GM21360 (cell line): ENCODE data around the gene PRKAR1B.
"Not testable (repeated sequence)": the region's sequence is repeated elsewhere in the genome, so short reads cannot be mapped to it uniquely, and the experiment has no call there.

ENCODE experiments used
- ATAC-seq: cut with Tn5 transposase; IDR thresholded peaks from one replicate; pipeline ENCODE4 v1.9.1; 2021; ENCODE audit warnings: mild to moderate bottlenecking, moderate library complexity; ENCODE audit not compliant: unreplicated experiment

PRKAR1B gene

DNA sequence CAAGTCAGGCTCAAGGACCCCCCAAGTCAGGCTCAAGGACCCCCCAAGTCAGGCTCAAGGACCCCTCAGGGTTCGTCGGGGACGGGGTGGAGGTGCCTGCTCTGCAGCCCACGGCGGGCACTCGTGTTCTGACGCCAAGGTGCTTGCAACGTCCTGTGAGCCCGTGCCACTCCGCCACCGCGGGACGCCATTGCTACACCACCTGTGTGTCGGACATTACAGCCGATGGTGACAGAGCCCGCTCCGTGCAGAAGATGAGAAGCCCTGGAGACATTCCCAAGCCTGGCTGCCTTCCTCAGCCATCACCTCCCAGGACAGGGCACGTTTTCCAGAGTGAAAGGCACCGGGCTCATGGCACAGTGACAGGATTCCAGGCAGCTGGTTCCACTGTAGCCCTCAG is 98.3 kb downstream of the PRKAR1B start:
- ATAC-seq = no peak

DNA sequence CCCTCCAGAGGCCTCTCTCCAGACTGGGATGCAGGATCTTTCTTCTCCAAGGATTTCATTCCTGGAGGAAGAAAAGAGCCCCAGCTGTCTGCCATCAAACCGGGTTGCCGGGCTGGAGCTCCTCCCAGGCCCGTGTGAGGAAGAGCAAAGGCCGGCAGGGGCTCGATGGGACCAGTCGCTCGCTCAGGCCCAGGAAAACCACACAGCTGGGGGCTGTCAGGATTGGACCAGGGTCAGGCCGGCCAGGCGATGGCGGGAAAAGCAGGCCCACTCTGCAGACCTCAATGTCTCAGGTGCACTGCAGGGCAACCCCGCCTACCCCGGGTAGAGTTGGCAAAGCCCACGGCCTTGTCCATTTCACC is 98.7 kb downstream of the PRKAR1B start:
- no peak for ATAC-seq

DNA sequence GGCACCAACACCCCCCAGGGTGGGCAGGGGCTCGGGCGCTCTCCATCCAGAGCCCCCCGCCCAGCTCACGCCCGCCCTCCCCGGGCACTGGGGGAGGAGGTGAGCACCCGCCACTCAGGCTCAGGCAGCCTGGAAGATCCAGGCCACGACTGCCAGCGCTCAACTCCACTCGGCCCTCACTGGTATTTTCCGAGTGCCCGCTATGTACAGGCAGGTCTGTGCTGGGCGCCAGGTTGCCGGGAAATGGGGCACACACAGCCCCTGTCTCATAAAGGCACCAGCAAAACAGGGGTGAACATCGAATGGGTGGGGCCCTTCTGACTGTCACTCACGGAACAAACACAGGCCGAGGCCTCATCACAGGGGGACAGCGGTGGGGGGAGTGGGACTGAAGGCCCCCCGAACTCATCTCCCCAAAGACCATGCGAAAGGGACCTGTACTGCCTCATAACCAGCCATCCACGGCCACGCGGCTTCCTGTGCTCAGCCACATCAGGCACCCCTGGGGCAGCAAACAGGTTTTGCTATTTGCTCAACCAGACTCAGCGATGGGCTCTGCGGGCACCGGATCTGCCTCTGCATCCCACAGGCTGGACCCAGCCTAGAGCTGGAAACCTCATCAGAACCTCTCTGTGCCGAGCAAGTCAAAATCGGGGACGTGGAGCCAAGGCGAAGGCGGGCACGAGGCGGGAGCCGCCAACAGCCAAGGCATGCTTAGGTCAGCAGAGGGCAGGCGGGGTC is 99.2 kb downstream of the PRKAR1B start:
- ATAC-seq = no peak

DNA sequence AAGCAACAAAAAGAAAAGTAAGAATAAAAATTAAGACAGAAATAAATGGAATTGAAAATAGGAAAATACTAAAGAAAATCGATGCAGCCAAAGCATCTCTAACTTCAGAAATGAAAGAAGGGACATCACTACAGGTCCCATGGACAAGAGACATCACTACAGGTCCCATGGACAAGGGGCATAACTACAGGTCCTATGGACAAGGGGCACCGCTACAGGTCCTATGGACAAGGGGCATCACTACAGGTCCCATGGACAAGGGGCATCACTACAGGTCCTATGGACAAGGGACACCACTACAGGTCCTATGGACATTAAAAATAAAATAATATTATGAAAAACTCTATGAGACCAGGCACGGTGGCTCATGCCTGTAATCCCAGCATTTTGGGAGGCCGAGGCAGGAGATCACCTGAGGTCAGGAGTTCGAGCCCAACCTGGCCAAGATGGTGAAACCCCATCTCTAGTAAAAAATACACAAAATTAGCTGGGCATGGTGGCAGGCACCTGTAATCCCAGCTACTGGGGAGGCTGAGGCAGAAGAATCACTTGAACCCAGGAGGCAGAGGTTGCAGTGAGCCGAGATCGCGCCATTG is 101.6 kb downstream of the PRKAR1B start:
- ATAC-seq = no peak

DNA sequence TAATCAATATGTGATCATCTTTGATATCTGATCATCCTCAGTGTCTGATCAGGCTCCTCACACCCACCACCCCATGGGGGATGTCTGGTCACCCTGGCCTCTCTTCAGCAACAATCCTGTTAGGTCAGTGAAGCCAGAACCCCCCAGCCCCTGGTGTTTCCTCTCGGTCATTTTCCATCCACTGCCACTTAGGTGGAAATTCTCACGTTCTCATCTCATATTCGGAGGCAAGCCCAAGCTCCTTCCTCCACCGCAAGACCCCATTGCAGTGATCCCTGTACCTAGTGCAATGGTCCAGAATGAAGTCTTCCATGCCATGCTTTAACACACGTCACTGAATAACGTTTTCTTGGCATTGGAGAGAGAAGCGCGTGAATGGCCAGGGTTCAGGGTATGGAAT is 103.6 kb downstream of the PRKAR1B start:
- ATAC-seq = no peak

DNA sequence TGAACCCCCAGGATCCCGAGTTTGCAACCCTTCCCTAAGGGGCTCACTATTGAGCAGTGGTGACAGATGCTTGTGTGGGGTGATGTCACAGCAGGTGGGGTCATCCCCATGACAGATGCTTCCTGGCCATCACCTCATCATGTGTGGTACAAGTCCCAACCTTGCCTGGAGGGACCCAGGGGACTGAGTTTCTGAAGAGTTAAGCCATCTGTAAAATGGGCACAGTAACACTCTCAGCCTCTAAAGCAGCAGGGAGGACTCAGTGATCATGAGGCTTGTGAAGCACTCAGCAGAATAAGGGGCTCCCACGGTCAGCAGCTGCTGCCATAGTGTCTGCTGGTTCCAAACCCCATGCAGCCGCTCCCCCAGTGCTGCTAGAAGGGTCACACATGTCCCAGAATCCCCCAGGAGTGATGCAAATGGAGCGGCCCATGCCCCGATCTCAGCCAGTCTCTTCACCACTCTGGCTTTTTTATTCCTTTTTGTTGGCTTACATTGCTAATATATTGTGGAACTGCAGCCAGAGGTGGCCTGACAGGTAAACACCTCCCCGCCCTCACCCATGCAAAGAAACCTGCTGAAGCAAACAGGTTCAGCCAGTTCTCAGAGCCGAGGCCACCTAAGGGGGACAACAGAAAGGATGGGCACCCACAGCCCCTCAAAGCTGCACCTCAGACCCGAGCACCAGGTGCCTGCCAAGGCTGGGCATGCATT is 105.4 kb downstream of the PRKAR1B start:
- no peak for ATAC-seq

DNA sequence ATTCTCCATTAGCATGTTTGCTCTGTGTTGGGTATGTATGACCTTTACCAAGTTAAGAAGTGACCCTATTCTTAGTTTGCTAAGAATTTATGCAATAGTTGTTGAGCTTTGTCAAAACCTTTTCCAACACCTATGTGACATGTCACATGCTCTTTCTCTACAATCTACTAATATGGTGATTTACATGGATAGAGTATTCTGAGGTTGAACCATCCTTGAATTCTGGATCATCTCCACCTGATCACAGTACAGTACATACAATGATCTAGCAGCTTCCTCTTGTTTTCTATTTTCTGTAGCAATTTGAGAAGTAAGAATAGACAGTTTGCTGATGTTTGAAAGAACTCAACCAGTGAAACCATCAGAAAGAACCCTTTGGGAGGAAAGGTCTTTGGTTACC is 106.2 kb downstream of the PRKAR1B start:
- no peak for ATAC-seq

DNA sequence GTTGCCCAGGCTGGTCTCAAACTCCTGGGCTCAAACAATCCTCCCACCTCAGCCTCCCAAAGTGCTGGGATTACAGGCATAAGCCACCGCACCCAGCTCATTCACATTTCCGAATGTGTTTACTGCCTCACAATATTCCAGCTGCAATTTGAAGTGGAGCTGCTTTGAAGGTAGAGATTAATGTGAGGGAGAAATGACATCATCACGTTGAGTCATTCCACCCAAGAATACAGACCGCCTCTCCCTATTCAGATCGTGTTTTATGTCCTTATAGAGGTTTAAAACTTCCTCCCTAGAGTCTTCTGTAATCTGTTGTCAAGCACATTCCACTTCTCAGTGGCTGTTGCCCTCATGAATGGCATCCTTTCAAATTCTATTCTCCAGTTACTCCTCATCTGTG is 107.0 kb downstream of the PRKAR1B start:
- no peak for ATAC-seq

DNA sequence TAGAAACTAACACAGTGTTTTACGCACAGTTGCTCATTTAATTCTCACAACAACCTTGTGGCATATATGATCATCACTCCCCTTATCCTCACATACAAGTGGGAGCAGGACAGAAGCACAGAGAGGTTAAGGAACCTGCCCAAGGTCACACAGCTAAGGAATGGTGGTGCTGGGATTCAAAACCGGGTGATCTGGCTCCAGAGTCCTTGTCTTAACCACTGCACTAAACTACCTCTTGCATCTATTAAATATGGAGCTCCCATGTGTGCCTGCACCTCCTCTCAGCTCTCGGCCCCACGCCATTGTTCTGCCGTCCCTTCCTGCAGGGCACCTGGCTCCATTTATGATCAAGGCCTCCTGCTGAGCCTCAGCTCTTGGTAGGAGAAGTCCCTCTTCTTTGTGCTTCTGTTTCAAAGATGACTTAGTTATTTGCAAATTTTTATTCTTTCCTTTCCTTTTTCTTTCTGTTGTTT is 107.7 kb downstream of the PRKAR1B start:
- ATAC-seq = no peak

DNA sequence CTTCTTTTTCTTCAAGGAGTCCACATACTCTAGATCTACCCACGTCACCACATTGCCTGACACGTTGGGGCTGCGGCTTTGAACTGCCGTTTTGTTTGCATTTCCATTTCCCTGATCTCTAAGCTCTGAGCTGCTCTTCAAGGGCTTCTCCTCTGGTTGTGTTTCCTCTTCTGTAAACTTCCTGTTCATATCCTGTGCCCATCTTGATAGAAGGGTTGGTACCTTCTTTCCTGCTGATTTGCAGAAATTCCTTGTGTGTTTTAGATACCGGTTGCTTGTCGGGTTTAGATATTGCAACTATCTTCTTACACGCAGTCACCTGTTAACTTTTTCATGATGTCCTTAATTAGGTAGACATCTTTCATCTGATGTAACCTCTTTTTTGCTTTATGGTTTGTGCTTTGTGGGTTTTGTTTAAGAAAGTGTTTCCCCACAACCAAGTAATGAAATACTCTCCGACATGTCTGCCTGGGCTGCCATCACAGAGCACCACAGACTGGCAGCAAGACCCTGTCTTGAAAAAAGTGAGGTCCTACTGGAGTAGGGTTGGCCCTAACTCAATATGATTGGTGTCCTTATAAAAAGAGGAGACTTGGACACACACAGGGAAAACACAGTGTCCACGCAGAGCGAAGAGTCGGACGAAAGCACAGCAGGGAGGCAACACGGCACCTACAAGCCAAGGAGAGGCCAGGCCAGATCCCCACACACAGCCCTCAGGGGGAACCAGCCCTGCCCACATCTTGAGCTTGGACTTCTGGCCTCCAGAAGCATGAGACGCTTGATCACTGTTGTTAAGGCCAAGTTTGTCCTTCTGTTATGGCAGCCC is 108.3 kb downstream of the PRKAR1B start:
- no peak for ATAC-seq

DNA sequence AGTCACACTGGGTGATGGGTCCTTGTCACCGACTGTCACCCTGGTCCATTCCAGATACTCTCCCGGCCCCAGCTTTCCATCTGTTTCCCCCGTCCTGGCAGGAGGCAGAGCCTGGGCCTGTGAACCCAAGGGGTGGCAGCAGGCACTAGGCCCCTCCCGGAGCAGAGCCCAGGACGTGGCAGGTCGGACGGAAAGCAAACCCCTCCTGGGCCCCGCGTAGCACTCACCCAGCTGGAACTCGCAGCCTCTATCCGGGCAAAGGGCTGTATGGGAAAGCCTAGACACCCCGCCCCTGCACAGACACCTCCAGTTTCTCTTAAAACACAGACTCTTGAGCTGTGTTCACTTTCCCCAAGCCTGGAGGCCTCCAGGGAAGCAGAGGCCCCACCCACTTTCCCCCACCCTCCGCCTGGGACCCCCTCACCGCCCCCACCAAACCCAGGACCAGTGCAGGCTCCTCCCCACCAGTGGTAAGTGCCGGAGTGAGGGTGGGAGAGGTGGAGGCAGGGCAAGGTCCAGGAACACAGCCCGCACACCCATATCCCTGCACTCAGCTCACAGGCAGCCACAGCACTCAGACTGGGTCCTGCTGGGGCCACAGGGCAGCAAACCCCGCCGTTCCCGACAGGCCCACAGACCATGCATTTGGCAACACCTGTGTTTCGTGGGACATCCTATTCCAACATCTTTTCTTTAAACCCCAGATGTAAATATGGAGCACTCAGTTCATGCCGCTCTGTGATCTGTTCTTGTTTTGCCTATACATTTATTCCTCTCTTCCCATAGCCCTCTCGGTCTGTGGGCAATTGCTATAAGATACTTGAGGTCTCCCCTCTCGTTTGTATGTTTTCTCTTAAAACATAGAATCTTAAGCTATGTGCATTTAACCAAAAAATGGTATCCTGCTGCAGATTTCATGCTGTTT is 109.2 kb downstream of the PRKAR1B start:
- ATAC-seq = no peak

DNA sequence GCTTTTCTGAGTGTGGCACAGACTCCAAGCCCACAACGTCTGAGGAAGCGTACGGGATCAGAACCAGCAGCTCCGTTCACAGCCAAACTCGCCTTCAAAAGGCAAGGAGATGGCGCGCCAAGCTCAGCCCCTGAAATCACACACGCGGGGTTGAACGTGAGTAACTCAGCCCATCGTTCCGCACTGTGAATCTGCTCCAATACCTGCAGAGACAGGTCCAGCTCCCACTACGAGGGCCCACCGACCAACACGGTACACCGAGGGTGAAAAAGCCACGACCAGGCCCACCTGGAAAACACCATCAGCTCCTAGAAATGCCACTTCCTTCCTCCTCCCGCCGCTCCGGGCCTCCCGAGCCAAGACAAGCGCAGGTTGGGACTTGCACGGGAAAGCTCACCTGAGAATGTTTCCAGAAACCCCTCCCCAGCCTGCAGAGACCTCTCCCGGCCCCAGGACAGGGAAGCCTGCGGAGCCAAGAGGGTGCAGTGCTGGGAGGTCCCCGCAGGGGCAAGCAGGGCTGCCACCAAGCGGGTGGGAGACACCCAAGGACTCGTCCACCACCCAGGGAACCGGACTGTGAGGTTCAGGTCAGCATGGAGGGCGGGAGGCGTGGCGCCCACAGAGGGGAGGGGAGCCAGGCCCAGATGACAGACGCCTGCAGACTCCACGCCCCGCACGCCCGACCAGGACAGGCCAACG is 113.5 kb downstream of the PRKAR1B start:
- ATAC-seq = no peak

DNA sequence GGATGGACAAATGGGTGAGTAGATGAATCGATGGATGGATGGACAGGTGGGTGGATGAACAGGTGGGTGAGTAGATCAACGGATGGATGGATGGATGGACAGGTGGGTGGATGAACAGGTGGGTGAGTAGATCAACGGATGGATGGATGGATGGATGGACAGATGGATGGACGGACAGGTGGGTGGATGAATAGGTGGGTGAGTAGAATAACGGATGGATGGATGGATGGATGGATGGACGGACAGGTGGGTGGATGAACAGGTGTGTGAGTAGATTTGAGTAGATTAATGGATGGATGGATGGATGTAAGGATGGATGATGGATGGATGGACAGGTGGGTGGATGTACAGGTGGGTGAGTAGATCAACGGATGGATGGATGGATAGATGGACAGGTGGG is 115.2 kb downstream of the PRKAR1B start:
- not testable (repeated sequence) for ATAC-seq

DNA sequence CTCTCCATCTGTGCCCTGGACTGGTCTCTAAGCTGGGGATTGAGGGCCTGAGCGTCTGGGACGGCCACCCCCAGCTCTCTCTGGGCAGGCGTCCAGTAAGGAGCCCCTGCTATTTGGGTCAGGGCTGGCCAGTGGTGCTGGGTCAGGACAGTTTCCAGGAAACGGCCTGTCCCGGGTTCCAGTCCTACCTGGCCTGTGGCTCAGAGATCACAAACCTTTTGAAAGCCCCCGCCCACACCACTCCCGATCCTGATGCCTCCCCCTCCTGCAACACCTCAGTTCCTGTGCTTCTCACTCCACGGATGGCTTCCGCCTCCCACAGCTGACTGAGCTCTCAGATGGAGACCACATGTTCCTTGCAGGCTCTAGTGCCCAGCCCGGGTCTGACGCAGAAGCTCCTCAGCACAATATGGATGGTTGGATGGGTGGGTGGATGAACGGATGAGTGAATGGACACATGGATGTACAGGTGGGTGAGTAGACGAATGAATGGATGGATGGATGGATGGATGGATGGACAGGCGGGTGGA is 115.7 kb downstream of the PRKAR1B start:
- ATAC-seq = no peak

DNA sequence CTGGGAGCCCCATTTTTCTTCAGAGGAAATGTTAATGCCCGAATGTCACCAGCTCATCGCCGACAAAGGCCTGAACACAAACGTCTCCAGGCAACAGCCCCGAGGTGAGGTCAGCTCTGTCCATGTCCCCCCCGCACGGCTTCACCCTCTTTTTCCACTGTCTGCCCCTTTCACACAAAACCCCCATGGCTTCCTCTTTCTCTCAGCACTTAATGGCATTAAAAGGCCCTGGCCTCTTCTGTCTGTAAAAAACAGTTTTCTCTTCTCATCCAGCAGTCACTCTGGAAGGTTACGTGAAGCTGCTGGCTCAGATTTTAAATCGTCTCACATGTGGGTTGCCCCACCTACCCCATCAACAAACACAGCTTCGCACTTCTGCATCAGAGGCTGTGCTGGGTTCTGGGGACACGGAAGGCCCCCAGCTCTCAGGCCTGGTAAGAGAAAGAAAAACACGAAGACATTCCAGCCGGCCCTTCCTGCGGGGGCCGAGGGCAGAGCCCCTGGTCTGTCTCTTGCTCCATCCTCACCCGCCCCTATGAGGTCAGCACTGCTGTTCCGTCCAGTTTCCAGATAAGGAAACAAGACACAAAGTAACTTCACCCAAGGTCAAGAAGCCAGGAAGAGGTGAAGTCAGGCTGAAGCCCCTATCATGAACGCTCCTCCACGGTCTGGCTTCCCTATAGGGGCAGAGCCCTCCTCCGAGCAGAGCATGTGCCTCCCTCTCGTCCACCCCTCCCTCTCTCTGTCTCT is 116.4 kb downstream of the PRKAR1B start:
- no peak for ATAC-seq

DNA sequence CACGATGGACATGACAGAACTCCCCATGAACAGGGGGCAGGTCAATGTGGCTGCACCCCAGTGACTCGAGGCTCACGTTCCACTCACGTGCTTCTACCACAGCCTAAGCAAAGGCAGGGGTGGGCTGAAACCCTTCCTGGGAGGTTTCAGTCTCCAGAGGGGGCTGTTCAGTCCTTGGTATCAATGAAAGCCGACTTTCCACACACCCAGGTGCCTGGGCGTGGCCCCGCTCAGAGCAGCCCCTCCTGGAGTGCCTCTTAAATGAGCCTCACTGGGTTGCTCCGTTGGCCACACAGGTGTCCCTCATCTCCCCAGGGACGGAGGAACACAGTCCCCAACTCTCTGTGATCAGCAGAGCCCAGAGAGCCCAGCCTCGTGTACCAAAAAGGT is 116.9 kb downstream of the PRKAR1B start:
- ATAC-seq = no peak

DNA sequence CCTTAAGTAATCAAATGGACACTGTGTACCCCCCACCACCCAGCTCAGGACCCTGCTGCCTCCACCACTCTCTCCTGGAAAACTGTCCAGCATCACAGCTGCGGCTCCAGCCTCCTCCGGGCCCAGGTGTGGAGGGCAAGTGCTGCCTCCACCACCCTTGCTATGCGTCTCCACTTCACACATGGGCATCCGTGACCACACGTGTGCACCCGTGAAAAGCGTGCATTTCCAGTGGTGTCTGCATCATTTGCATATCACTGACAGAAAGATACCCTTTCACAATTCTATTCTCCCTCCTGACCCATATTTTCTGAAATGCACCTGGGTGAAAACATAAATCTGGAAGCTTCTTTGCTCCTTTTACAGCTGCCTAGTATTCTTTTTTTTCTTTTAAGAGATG is 117.7 kb downstream of the PRKAR1B start:
- no peak for ATAC-seq

DNA sequence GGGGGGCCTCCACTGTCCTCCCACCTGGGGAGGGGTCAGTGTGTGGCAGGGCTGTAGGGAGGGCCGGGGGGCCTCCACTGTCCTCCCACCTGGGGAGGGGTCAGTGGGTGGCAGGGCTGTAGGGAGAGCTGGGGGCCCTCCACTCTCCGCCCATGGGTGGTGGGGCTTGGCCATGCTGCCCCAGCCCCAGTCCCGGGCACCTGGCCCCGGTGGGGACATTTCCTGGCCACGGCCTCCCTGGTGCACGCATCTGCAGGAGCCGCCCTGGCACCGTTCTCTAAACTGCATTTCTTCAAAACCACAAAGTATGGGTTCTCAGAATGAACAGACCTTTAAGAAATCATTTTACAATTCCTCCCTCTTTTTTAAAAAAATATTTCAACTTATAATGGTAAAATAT is 118.1 kb downstream of the PRKAR1B start:
- no peak for ATAC-seq

DNA sequence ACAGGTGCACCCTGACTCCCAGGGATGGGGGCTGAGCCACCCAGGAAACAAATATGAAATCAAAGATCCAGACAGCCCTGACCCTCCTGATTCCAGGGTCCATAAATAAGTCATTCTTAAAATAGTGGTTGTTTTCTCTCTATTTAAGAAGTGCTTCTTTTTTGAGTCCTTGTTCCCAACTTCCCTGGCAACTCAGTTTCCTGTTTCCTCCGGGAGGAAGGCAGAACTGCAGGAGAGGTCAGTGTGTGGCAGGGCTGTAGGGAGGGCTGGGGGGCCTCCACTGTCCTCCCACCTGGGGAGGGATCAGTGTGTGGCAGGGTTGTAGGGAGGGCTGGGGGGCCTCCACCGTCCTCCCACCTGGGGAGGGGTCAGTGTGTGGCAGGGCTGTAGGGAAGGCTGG is 118.7 kb downstream of the PRKAR1B start:
- ATAC-seq = no peak
